Body of pancreas (tissue), 4 donors: ENCODE results near the gene NUTM1.

Experiments
- POLR2A ChIP-seq, 3 donors: fragments of 450-650 bp; IDR thresholded peaks; one replicate each; pipeline ENCODE4 v1.6.1; 2016; ENCODE audit warnings: antibody characterized with exemption in 3 of 3, mild to moderate bottlenecking in 2 of 3
- TF ChIP-seq, protein P1 (sequence below), 7 experiments: fragments of 450-650 bp in 4 of 7; fragments of 200-600 bp in 3 of 7; sonication (generic) in 3 of 7; IDR thresholded peaks; one replicate each; pipeline ENCODE4 v1.5.1; 2016 to 2019; ENCODE audit warnings: antibody characterized with exemption in 7 of 7

DNA sequence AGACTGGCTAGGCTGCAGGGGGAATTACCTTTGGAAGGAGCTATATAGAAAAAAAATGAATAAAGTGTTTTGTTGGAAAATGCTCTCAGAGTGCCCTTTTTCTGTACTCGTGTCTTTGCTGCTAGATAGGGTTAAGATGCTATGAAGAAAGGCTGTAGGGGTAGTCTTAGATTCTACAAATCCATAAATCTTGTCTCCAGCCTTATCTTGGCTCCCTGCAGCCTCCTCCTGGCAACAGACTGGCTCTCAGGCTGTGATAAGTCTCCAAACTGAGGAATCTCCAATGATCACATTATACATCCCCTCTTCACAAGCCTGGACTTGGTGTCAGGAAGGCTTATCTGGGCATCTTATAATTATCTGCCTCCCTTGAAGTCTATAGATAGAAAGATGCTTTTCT is 14.5 kb downstream of the NUTM1 start:
- no peak for TF ChIP-seq POLR2A (IDR thresholded peaks at IDR 0.05)
- TF ChIP-seq, protein P1, sequence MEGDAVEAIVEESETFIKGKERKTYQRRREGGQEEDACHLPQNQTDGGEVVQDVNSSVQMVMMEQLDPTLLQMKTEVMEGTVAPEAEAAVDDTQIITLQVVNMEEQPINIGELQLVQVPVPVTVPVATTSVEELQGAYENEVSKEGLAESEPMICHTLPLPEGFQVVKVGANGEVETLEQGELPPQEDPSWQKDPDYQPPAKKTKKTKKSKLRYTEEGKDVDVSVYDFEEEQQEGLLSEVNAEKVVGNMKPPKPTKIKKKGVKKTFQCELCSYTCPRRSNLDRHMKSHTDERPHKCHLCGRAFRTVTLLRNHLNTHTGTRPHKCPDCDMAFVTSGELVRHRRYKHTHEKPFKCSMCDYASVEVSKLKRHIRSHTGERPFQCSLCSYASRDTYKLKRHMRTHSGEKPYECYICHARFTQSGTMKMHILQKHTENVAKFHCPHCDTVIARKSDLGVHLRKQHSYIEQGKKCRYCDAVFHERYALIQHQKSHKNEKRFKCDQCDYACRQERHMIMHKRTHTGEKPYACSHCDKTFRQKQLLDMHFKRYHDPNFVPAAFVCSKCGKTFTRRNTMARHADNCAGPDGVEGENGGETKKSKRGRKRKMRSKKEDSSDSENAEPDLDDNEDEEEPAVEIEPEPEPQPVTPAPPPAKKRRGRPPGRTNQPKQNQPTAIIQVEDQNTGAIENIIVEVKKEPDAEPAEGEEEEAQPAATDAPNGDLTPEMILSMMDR (IDR thresholded peaks at IDR 0.05) = no peak
